ENCODE results near the gene ERC2.
"Not testable (repeated sequence)": the region's sequence is repeated elsewhere in the genome, so short reads cannot be mapped to it uniquely, and the experiment has no call there.

The ERC2 gene

DNA sequence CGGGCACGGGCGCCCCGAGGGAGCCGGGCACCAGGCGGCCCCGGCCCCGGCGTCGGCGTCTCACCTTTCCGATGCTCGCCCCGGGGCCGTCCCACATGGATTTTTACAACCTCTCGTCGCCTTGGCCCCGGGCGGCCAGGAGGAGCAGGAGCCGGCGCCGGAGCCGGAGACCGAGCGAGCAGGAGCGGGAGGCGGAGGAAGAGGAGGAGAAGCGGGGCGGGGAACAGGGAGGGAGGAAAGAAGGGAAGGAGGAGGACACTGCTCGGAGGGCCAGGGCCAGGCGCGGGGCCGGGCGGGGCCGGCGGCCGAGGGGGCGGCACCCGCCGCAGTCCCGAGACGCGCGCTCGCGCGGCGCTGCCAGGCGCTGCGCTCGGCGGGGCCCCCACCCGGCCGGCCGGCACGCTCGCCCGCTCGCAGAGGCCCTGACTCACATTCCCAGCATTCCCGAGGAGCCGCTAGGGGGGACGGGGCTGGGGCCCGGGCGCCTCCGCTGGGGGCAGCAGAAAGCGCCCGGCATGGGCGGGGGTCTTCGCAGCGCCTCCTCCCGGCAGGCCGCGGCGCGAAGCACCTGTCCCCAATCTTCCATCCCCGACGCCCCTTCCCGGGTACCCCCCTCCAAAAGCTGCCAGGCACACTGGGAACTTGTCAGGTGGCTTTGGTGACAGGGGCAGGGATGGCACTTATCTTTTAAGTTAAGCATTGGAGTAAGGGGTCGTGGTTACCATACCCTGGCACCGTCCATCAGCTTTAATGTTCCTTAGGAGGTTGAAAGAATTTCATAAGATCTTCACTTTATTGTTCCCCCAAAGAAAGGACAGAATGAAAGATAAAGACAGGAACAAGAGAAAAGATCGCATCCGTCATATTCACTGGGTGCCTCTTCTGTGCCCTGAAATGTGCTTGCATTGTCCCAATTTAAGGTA lies at the start of gene ERC2:
Gene ERC2, minus strand, starts transcription at position 284 of the 923 bp plus-strand sequence.
- Histone ChIP-seq H3K27me3 (ENCODE audit: control insufficient read depth in 1 of 2, insufficient read depth in 2 of 2, low read length in 2 of 2) (peaks cover 24 to 38% of the 10 kb centered on the region in 2 donors), H3K27ac (ENCODE audit: low read depth, low read length) (no peak within 1 kb of the TSS), H3K36me3 (ENCODE audit: control insufficient read depth in 1 of 2, insufficient read depth in 2 of 2, low read length in 2 of 2) (no peaks in the 10 kb centered on the region), H3K4me3 (ENCODE audit: low read depth in 1 of 2, low read length in 2 of 2) (peak within 1 kb of the TSS; percentile 38 to 58), H3K9me3 (ENCODE audit: control insufficient read depth in 1 of 2, low read length in 2 of 2) (no peaks in the 10 kb centered on the region), H3K9ac (ENCODE audit: low read depth in 1 of 2, low read length in 2 of 2) (no peak within 1 kb of the TSS), H3K4me1 (ENCODE audit: control insufficient read depth in 1 of 2, insufficient read depth in 2 of 2, low read length in 2 of 2) (peaks cover 0 to 4% of the 10 kb centered on the region in 2 donors)

DNA sequence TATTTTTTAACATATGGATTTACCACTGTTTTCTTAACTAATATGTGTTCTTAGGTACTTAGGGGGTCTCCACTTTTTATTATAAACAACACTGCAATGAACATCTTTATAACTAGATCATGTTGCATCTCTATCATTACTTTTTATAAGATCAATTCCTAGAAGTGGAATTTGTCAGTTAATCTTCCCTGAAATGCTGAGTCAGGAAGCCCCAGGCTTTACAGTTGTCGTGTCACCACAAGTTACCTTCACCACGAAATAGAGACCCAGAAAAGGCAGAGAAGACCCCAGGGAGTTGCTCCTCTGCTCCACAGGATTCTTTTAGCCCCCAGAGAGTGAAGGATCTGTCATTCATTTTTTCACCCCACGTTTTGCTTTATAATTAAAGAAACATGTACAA lies 34.5 kb upstream of the ERC2 start:
- no peak overlapping the region for H3K4me3 ChIP-seq (ENCODE audit: low read depth in 1 of 2, low read length in 2 of 2)
- no peak overlapping the region for H3K27ac ChIP-seq (ENCODE audit: low read depth, low read length)
- no peaks in the 10 kb centered on the region for H3K36me3 ChIP-seq (ENCODE audit: control insufficient read depth in 1 of 2, insufficient read depth in 2 of 2, low read length in 2 of 2)
- H3K9me3 ChIP-seq (ENCODE audit: control insufficient read depth in 1 of 2, low read length in 2 of 2): no peaks in the 10 kb centered on the region
- H3K4me1 ChIP-seq (ENCODE audit: control insufficient read depth in 1 of 2, insufficient read depth in 2 of 2, low read length in 2 of 2): no peaks in the 10 kb centered on the region
- no peaks in the 10 kb centered on the region for H3K27me3 ChIP-seq (ENCODE audit: control insufficient read depth in 1 of 2, insufficient read depth in 2 of 2, low read length in 2 of 2)
- H3K9ac ChIP-seq (ENCODE audit: low read depth in 1 of 2, low read length in 2 of 2): no peak overlapping the region

DNA sequence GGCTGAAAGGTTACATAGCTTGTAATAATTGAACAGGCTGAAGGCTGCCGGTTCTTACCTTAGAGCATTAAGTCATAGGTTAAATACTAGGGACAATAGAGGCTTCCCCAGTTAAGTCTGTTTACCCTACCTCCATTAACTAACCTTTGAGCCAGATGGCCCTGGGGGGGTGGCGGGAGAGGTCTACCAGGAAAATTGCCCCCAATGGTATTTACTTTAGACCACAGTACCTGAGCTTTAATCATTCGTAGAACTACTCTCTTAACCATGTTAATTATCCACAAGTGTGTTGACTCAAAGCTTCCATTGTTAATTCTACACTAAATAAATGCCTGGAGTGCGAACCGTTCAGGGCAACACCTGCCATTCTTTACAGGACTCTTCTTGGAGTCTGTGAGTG lies 28.1 kb upstream of the ERC2 start:
- H3K27me3 ChIP-seq (ENCODE audit: control insufficient read depth in 1 of 2, insufficient read depth in 2 of 2, low read length in 2 of 2); H3K27ac ChIP-seq (ENCODE audit: low read depth, low read length): not testable (repeated sequence)

DNA sequence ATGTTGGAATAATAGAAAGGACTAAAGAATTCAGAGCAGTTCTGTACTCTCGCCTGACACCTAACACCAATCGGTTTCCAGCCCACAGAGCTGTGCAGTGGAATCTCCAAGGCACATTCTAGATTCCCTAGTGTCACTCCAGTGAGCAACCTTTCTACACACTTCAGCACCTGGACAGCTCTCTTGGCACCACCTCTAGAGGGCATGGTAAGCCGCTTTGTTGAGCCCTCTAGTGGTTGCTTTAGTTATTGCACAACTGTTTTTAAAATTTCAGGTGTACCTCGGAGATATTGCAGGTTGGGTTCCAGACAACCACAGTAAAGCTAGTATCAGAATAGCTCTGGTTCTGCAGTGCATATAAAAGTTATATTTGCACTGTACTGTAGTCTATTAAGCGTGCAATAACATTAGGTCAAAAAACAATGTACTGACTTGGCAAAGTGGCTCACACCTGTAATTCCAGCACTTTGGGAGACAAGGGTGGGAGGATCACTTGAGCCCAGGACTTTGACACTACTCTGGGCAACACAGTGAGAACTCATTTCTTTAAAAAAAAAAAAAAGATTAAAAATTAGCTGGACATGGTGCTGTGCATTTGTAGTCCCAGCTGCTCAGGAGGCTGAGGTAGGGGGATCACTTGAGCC lies 26.5 kb upstream of the ERC2 start:
- no peak overlapping the region for H3K27ac ChIP-seq (ENCODE audit: low read depth, low read length)

More for the DNA sequence above, 28.1 kb upstream of the ERC2 start:
- H3K4me1 ChIP-seq (ENCODE audit: control insufficient read depth in 1 of 2, insufficient read depth in 2 of 2, low read length in 2 of 2); H3K36me3 ChIP-seq (ENCODE audit: control insufficient read depth in 1 of 2, insufficient read depth in 2 of 2, low read length in 2 of 2); H3K9ac ChIP-seq (ENCODE audit: low read depth in 1 of 2, low read length in 2 of 2); H3K4me3 ChIP-seq (ENCODE audit: low read depth in 1 of 2, low read length in 2 of 2); H3K9me3 ChIP-seq (ENCODE audit: control insufficient read depth in 1 of 2, low read length in 2 of 2): not testable (repeated sequence)

DNA sequence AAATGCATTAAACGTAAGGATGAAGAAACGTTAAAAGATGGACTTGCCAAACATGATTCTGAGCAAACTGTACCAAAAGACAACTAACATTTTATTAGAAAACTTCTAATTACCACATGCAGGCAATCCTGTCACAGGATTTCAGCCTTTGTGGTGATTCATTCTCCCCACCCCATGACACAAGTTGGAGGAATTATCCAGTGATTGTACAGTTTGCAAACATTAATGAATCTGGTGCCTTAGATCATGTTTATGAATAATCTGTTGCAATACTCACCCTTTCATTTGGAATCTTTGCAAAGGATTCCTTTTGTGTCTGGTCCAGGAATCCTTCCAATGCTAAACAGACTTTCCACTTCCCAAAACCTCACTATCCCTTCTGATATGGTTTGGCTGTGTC lies 23.3 kb upstream of the ERC2 start:
- Histone ChIP-seq H3K27me3 (ENCODE audit: control insufficient read depth in 1 of 2, insufficient read depth in 2 of 2, low read length in 2 of 2) (no peaks in the 10 kb centered on the region), H3K36me3 (ENCODE audit: control insufficient read depth in 1 of 2, insufficient read depth in 2 of 2, low read length in 2 of 2) (no peaks in the 10 kb centered on the region), H3K4me1 (ENCODE audit: control insufficient read depth in 1 of 2, insufficient read depth in 2 of 2, low read length in 2 of 2) (no peaks in the 10 kb centered on the region), H3K9ac (ENCODE audit: low read depth in 1 of 2, low read length in 2 of 2) (no peak overlapping the region), H3K4me3 (ENCODE audit: low read depth in 1 of 2, low read length in 2 of 2) (no peak overlapping the region), H3K27ac (ENCODE audit: low read depth, low read length) (no peak overlapping the region), H3K9me3 (ENCODE audit: control insufficient read depth in 1 of 2, low read length in 2 of 2) (no peaks in the 10 kb centered on the region)

More for the DNA sequence above, 26.5 kb upstream of the ERC2 start:
- Histone ChIP-seq H3K4me1 (ENCODE audit: control insufficient read depth in 1 of 2, insufficient read depth in 2 of 2, low read length in 2 of 2) (no peaks in the 10 kb centered on the region), H3K27me3 (ENCODE audit: control insufficient read depth in 1 of 2, insufficient read depth in 2 of 2, low read length in 2 of 2) (no peaks in the 10 kb centered on the region), H3K9ac (ENCODE audit: low read depth in 1 of 2, low read length in 2 of 2) (no peak overlapping the region), H3K4me3 (ENCODE audit: low read depth in 1 of 2, low read length in 2 of 2) (no peak overlapping the region), H3K9me3 (ENCODE audit: control insufficient read depth in 1 of 2, low read length in 2 of 2) (no peaks in the 10 kb centered on the region), H3K36me3 (ENCODE audit: control insufficient read depth in 1 of 2, insufficient read depth in 2 of 2, low read length in 2 of 2) (no peaks in the 10 kb centered on the region)

DNA sequence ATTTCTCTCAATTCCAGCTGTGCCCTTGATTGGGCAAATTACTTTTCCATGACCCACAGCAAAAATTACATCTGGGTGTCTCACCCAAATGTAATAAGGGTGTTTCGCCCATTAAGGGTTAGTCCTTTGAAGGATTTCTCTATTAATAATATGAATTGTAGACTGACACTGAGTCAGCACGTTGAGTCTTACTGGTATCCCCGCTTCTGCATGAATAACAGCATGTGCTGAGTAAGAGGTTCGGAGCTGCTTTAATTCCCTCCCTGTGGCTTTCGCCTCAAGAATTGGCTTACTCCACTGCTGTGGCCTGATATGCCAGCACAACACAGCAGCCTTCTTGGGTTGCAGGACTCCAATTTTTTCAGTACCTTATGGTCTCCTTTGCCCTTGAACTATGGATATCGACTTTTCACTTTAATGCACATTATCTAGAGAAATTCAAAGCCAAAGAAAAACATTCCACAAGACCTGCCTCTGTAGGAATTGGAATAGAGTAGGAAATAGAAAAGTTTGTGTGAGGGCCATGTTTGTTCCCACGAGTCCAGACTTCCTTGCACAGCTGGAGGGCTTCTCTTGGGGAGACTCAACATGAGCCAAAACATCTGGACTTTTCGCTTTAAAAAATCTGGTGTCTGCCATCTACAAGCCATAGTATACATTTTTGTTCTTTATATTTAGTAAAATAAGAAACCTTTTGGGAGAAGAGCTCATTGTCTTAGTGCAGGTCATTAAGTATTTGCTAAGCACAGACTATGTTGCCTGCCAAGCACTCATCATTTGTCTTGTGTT lies 20.7 kb upstream of the ERC2 start:
- Histone ChIP-seq H3K9ac (ENCODE audit: low read depth in 1 of 2, low read length in 2 of 2) (no peak overlapping the region), H3K4me1 (ENCODE audit: control insufficient read depth in 1 of 2, insufficient read depth in 2 of 2, low read length in 2 of 2) (no peaks in the 10 kb centered on the region), H3K36me3 (ENCODE audit: control insufficient read depth in 1 of 2, insufficient read depth in 2 of 2, low read length in 2 of 2) (no peaks in the 10 kb centered on the region), H3K27me3 (ENCODE audit: control insufficient read depth in 1 of 2, insufficient read depth in 2 of 2, low read length in 2 of 2) (no peaks in the 10 kb centered on the region), H3K9me3 (ENCODE audit: control insufficient read depth in 1 of 2, low read length in 2 of 2) (no peaks in the 10 kb centered on the region), H3K27ac (ENCODE audit: low read depth, low read length) (no peak overlapping the region), H3K4me3 (ENCODE audit: low read depth in 1 of 2, low read length in 2 of 2) (no peak overlapping the region)

DNA sequence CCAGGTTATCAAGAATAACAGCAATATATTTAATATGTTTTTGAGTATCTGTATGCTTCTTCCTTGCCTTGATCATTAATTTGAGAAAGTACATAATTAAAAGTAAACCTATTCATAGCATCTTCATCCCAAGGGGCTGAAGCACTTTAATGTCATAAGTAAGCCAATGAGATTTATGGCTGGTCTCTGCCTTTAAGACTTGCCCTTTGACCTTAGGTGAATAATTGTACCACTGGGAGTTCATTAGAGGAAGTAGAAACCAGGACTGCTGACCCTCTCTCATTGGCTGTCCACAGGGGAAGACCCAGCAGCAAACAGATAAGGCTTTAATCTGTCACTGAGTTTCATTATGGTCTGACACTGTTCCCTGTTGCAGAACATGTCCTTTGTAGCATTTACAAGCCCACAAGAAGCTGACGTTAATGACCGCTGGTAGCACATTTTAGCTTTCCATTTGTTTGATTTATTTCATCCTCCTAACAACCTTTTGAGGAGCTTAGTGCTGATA lies 16.3 kb upstream of the ERC2 start:
- Histone ChIP-seq H3K36me3 (ENCODE audit: control insufficient read depth in 1 of 2, insufficient read depth in 2 of 2, low read length in 2 of 2) (no peaks in the 10 kb centered on the region), H3K27me3 (ENCODE audit: control insufficient read depth in 1 of 2, insufficient read depth in 2 of 2, low read length in 2 of 2) (no peaks in the 10 kb centered on the region), H3K4me1 (ENCODE audit: control insufficient read depth in 1 of 2, insufficient read depth in 2 of 2, low read length in 2 of 2) (no peaks in the 10 kb centered on the region), H3K9ac (ENCODE audit: low read depth in 1 of 2, low read length in 2 of 2) (no peak overlapping the region), H3K9me3 (ENCODE audit: control insufficient read depth in 1 of 2, low read length in 2 of 2) (no peaks in the 10 kb centered on the region), H3K4me3 (ENCODE audit: low read depth in 1 of 2, low read length in 2 of 2) (no peak overlapping the region), H3K27ac (ENCODE audit: low read depth, low read length) (no peak overlapping the region)

DNA sequence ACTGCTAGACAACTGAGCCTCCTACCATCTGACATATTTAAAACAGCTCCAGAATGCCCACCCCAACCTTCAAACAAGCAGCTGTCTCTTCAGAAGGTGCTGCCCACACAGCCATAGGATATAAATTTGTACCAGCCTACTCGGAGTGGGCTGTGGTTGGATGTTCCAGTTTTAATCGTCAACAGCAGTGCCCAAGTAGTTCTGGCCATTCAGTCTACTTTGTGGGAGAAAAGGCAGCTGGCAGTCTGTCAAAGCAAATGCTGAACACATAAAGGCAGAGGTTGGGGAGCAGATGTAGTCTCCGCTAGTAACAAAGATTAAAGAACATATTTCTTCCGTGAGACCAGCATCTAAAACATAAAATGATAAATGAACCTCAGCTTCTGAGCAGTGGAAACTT lies 15.9 kb upstream of the ERC2 start:
- no peak overlapping the region for H3K9ac ChIP-seq (ENCODE audit: low read depth in 1 of 2, low read length in 2 of 2)
- H3K4me3 ChIP-seq (ENCODE audit: low read depth in 1 of 2, low read length in 2 of 2): no peak overlapping the region
- no peaks in the 10 kb centered on the region for H3K9me3 ChIP-seq (ENCODE audit: control insufficient read depth in 1 of 2, low read length in 2 of 2)
- H3K27ac ChIP-seq (ENCODE audit: low read depth, low read length): no peak overlapping the region
- H3K36me3 ChIP-seq (ENCODE audit: control insufficient read depth in 1 of 2, insufficient read depth in 2 of 2, low read length in 2 of 2): no peaks in the 10 kb centered on the region
- H3K27me3 ChIP-seq (ENCODE audit: control insufficient read depth in 1 of 2, insufficient read depth in 2 of 2, low read length in 2 of 2): no peaks in the 10 kb centered on the region
- H3K4me1 ChIP-seq (ENCODE audit: control insufficient read depth in 1 of 2, insufficient read depth in 2 of 2, low read length in 2 of 2): no peaks in the 10 kb centered on the region

DNA sequence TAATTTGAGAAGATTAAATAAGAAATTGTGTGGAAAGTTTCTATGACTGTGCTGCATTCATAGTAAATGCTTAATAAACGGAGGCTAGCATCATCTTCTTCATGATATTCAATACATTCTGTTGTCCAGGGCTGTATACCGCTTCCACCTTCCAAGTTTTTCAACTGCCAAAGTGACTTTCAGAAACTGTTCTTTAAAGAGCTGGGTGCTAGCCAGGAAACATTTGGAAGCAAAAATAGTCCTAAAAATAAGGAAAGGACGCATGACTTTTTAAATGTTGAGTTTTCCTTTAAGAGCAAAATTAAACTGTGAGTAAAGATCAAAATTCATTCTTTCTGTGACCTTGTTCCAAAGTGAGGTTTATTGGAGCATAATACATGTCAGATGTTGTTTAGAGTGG lies 9.4 kb upstream of the ERC2 start:
- H3K4me3 ChIP-seq (ENCODE audit: low read depth in 1 of 2, low read length in 2 of 2): no peak overlapping the region

DNA sequence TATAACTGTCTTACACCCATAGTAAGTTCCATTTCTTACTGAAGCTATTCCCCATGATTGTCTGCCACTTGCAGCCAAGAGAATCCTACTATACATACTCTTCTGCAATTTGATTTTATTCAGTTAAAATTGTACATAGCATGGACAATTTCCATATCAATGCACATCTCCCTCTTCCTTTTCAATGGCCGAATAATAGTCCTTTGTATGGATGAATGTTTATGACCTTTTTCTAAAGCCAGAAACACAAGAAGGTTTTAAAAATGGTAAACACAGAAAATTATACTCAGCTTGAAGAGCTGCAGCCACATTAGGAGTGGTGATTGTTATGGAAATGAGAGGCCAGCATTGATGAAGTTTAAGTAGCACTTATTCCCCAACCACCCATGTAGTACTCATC lies 8.5 kb upstream of the ERC2 start:
- no peaks in the 10 kb centered on the region for H3K36me3 ChIP-seq (ENCODE audit: control insufficient read depth in 1 of 2, insufficient read depth in 2 of 2, low read length in 2 of 2)

More for the DNA sequence above, 9.4 kb upstream of the ERC2 start:
- H3K9me3 ChIP-seq (ENCODE audit: control insufficient read depth in 1 of 2, low read length in 2 of 2): no peaks in the 10 kb centered on the region
- H3K27me3 ChIP-seq (ENCODE audit: control insufficient read depth in 1 of 2, insufficient read depth in 2 of 2, low read length in 2 of 2): no peaks in the 10 kb centered on the region
- H3K27ac ChIP-seq (ENCODE audit: low read depth, low read length): no peak overlapping the region
- no peak overlapping the region for H3K9ac ChIP-seq (ENCODE audit: low read depth in 1 of 2, low read length in 2 of 2)
- H3K36me3 ChIP-seq (ENCODE audit: control insufficient read depth in 1 of 2, insufficient read depth in 2 of 2, low read length in 2 of 2): no peaks in the 10 kb centered on the region
- H3K4me1 ChIP-seq (ENCODE audit: control insufficient read depth in 1 of 2, insufficient read depth in 2 of 2, low read length in 2 of 2): no peaks in the 10 kb centered on the region

More for the DNA sequence above, 8.5 kb upstream of the ERC2 start:
- no peaks in the 10 kb centered on the region for H3K4me1 ChIP-seq (ENCODE audit: control insufficient read depth in 1 of 2, insufficient read depth in 2 of 2, low read length in 2 of 2)
- no peak overlapping the region for H3K27ac ChIP-seq (ENCODE audit: low read depth, low read length)
- no peak overlapping the region for H3K9ac ChIP-seq (ENCODE audit: low read depth in 1 of 2, low read length in 2 of 2)
- H3K27me3 ChIP-seq (ENCODE audit: control insufficient read depth in 1 of 2, insufficient read depth in 2 of 2, low read length in 2 of 2): peaks cover 0 to 4% of the 10 kb centered on the region in 2 donors
- H3K9me3 ChIP-seq (ENCODE audit: control insufficient read depth in 1 of 2, low read length in 2 of 2): no peaks in the 10 kb centered on the region
- no peak overlapping the region for H3K4me3 ChIP-seq (ENCODE audit: low read depth in 1 of 2, low read length in 2 of 2)
